ENCODE results near the gene DPH2. TPM values are rescaled to one million over a fixed set of nuclear protein-coding genes. Genes with fewer than 3 reads are reported as not detected.

The DPH2 gene
- total RNA-seq, 6 experiments from 2014 or later = 8.9 to 27.5 (median 12.0) TPM

- Histone ChIP-seq H3K4me1 (peaks cover 0 to 19% (median 3%) of the 10 kb centered on the region in 4 donors), H3K4me3 (peak within 1 kb of the TSS in 2 of 3 donors; percentile 27 to 29), H3K9me3 (no peaks in the 10 kb centered on the region), H3K27ac (no peak within 1 kb of the TSS), H3K27me3 (no peaks in the 10 kb centered on the region), H3K36me3 (no peaks in the 10 kb centered on the region)
- intact Hi-C loops (cut with DNase I) = loop anchor here (5.0 to 10.0 kb wide), 2 partner anchors 169 to 171 kb away; no protein-coding TSS in a partner anchor
- ATAC-seq = peak; percentile 19 to 40 (median 36)
- peak in 1 of 3 donors; percentile 43 for DNase-seq
- WGBS (ENCODE audit: insufficient coverage, low coverage, low lambda C conversion rate, missing lambda C conversion rate) = 4% methylated on average over 20 of the region's 42 CpGs
- TF ChIP-seq POLR2A (IDR thresholded peaks at IDR 0.05) (no peak), CTCF (IDR thresholded peaks at IDR 0.05) (no peak)
Measured at GRCh38 chr1:43933386-43934100, 36.3 kb upstream of the DPH2 start, which contains the start of gene ARTN. ARTN (plus strand) TSS chr1:43933801; CDS start chr1:43935657, 1,856 bp downstream.

- H3K36me3 ChIP-seq = no peaks in the 10 kb centered on the region
- no peaks in the 10 kb centered on the region for H3K9me3 ChIP-seq
- H3K27me3 ChIP-seq = no peaks in the 10 kb centered on the region
- H3K4me1 ChIP-seq = peaks cover 0 to 19% (median 3%) of the 10 kb centered on the region in 4 donors
- DNase-seq (peak; percentile 71 to 76 (median 73)), ATAC-seq (peak; percentile 70 to 81 (median 75))
- no peak for TF ChIP-seq POLR2A (IDR thresholded peaks at IDR 0.05)
- peak; percentile 62 to 74 (median 63) for TF ChIP-seq CTCF (IDR thresholded peaks at IDR 0.05)
- no peak overlapping the region for H3K27ac ChIP-seq
- WGBS (ENCODE audit: insufficient coverage, low coverage, low lambda C conversion rate, missing lambda C conversion rate) = 22% methylated on average over 10 of the region's 13 CpGs
- H3K4me3 ChIP-seq = peak overlapping the region in 2 of 3 donors; percentile 27 to 29
- intact Hi-C loops (cut with DNase I) = loop anchor here (5.0 to 10.0 kb wide), 2 partner anchors 170 to 172 kb away; no protein-coding TSS in a partner anchor
Measured at GRCh38 chr1:43934101-43934985, 35.5 kb upstream of the DPH2 start.

DNA sequence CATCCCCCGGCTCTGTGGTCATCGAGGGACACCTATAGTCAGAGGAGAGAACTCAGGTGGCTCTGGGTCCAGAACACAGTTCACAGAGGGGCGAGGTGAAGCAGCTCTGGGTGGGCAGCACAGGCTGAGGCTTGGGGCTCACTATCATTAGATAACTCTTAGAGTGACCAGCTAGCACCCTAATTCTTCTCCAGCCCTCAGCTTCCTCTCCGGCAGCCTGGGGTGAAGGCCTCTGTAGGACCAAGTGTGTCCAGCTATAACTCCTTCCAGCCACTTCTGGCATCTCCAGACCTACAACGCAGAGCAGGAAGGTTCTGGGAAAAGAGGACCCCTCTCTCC is 34.9 kb upstream of the DPH2 start:
- Histone ChIP-seq H3K4me1 (peaks cover 0 to 19% (median 3%) of the 10 kb centered on the region in 4 donors), H3K36me3 (no peaks in the 10 kb centered on the region), H3K9me3 (no peaks in the 10 kb centered on the region), H3K27me3 (no peaks in the 10 kb centered on the region), H3K4me3 (no peak overlapping the region), H3K27ac (no peak overlapping the region)
- TF ChIP-seq CTCF (IDR thresholded peaks at IDR 0.05) = peak in 1 of 4 donors; percentile 2
- TF ChIP-seq POLR2A (IDR thresholded peaks at IDR 0.05) = no peak
- WGBS (ENCODE audit: insufficient coverage, low coverage, low lambda C conversion rate, missing lambda C conversion rate) = 33% methylated on average over 3 of the region's 5 CpGs
- DNase-seq (no peak), ATAC-seq (no peak)
- intact Hi-C loops (cut with DNase I) = loop anchor here (5.0 to 10.0 kb wide), 2 partner anchors 170 to 173 kb away; no protein-coding TSS in a partner anchor

DNA sequence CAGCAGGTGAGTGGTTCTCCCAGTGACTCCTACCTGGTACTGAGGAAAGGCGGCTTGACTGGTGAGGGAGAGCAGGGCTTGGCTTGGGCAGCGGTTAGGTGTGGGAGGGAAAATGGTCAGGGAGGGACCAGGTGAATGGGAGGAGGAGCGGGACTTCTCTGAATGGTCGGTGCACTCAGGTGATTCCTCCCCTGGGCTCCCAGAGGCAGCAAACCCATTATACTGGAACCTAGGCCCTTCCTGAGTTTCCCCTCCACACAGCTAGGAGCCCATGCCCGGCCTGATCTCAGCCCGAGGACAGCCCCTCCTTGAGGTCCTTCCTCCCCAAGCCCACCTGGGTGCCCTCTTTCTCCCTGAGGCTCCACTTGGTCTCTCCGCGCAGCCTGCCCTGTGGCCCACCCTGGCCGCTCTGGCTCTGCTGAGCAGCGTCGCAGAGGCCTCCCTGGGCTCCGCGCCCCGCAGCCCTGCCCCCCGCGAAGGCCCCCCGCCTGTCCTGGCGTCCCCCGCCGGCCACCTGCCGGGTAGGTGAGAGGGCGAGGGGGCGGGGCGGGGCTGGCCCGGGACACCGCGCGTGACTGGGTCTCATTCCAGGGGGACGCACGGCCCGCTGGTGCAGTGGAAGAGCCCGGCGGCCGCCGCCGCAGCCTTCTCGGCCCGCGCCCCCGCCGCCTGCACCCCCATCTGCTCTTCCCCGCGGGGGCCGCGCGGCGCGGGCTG is 33.9 kb upstream of the DPH2 start:
- no CpG with 5 or more reads among the region's 48 CpGs for WGBS (ENCODE audit: insufficient coverage, low coverage, low lambda C conversion rate, missing lambda C conversion rate)
- H3K27me3 ChIP-seq = no peaks in the 10 kb centered on the region
- H3K9me3 ChIP-seq = no peaks in the 10 kb centered on the region
- intact Hi-C loops (cut with DNase I) = loop anchor here in 1 of 2 donors (10.0 kb wide), 1 partner anchor 171 kb away; no protein-coding TSS in a partner anchor
- TF ChIP-seq POLR2A (IDR thresholded peaks at IDR 0.05) (no peak), CTCF (IDR thresholded peaks at IDR 0.05) (no peak)
- no peak for DNase-seq
- H3K27ac ChIP-seq = no peak overlapping the region
- ATAC-seq = no peak
- no peaks in the 10 kb centered on the region for H3K36me3 ChIP-seq
- peak overlapping the region in 1 of 3 donors; percentile 50 for H3K4me3 ChIP-seq
- peaks cover 0 to 19% (median 3%) of the 10 kb centered on the region in 4 donors for H3K4me1 ChIP-seq

Data from right lobe of liver (tissue), 6 donors.